Measurements from ENCODE around the gene ASCL3.

DNA sequence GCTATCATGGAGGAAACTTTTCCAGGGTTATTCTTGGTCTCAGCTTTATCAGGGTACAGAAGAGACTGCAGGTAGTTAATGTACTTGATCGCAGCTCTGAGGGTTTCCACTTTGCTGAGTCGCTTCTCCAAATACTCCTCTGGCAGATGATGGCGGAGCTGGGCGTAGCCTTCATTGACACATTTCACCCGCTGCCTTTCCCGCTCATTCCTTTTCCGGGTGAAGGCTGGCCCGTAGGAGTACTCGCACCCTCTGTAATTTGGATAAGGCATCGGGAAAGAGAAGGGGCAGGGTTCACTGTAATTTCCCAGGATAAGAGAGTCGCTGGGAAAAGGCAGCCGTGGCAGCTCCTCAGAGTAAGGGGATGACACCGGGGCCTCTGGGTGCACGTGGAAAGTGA, 5.2 kb downstream of the ASCL3 start:
- TF ChIP-seq, protein P1, sequence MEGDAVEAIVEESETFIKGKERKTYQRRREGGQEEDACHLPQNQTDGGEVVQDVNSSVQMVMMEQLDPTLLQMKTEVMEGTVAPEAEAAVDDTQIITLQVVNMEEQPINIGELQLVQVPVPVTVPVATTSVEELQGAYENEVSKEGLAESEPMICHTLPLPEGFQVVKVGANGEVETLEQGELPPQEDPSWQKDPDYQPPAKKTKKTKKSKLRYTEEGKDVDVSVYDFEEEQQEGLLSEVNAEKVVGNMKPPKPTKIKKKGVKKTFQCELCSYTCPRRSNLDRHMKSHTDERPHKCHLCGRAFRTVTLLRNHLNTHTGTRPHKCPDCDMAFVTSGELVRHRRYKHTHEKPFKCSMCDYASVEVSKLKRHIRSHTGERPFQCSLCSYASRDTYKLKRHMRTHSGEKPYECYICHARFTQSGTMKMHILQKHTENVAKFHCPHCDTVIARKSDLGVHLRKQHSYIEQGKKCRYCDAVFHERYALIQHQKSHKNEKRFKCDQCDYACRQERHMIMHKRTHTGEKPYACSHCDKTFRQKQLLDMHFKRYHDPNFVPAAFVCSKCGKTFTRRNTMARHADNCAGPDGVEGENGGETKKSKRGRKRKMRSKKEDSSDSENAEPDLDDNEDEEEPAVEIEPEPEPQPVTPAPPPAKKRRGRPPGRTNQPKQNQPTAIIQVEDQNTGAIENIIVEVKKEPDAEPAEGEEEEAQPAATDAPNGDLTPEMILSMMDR (IDR thresholded peaks at IDR 0.05; ENCODE audit: low read depth, low read length, poor library complexity, severe bottlenecking) = no peak
- no peak for TF ChIP-seq EZH2phosphoT487 (IDR thresholded peaks at IDR 0.05; ENCODE audit: borderline replicate concordance, low read length)
